GM23338 (cell line): Measurements from ENCODE around the gene PIGV. TPM values are rescaled to one million over a fixed set of nuclear protein-coding genes. Genes with fewer than 3 reads are reported as not detected.

ENCODE experiments used
- ATAC-seq: fragments of 200-7000 bp; cut with Tn5 transposase; 3 replicates; pipeline ENCODE4 v1.9.1; 2020
- DNase-seq: peaks from one replicate; pipeline ENCODE4 v3.0.0-alpha.2; 2015; ENCODE audit warnings: low spot score
- H2AFZ ChIP-seq: fragments of 200-600 bp; sonication (generic); 2 replicates; pipeline ENCODE4 v1.8.0; 2016; ENCODE audit warnings: antibody characterized with exemption, mild to moderate bottlenecking, moderate library complexity
- H3F3A ChIP-seq: fragments of 200-600 bp; sonication (generic); replicated peaks from 2 replicates; pipeline ENCODE4 v1.8.0; 2017; ENCODE audit warnings: antibody characterized with exemption, mixed run types, low read depth
- H3K27ac ChIP-seq: fragments of 200-600 bp; sonication (generic); 2 replicates; pipeline ENCODE4 v1.6.1; 2016; ENCODE audit warnings: low read depth
- H3K27me3 ChIP-seq: fragments of 200-600 bp; sonication (generic); 2 replicates; pipeline ENCODE4 v1.8.0; 2016; ENCODE audit warnings: mild to moderate bottlenecking, mixed run types, moderate library complexity; ENCODE audit not compliant: insufficient read depth
- H3K36me3 ChIP-seq: fragments of 200-600 bp; sonication (generic); 2 replicates; pipeline ENCODE4 v1.8.0; 2016; ENCODE audit warnings: mild to moderate bottlenecking; ENCODE audit not compliant: insufficient read depth
- H3K4me1 ChIP-seq: fragments of 200-600 bp; sonication (generic); 2 replicates; pipeline ENCODE4 v1.8.0; 2016; ENCODE audit warnings: mild to moderate bottlenecking, moderate library complexity; ENCODE audit not compliant: insufficient read depth
- H3K4me2 ChIP-seq: fragments of 200-600 bp; sonication (generic); 2 replicates; pipeline ENCODE4 v1.7.1; 2017; ENCODE audit warnings: mixed run types
- H3K4me3 ChIP-seq: fragments of 200-600 bp; sonication (generic); 2 replicates; pipeline ENCODE4 v1.6.1; 2016; ENCODE audit warnings: mixed run types
- H3K79me2 ChIP-seq: fragments of 200-600 bp; sonication (generic); replicated peaks from 2 replicates; pipeline ENCODE4 v1.8.0; 2017; ENCODE audit warnings: mild to moderate bottlenecking; ENCODE audit not compliant: insufficient read depth
- H3K9me2 ChIP-seq: fragments of 200-600 bp; sonication (generic); 2 replicates; pipeline ENCODE4 v1.8.0; 2017; ENCODE audit not compliant: insufficient read depth
- H4K20me1 ChIP-seq: fragments of 200-600 bp; sonication (generic); replicated peaks from 2 replicates; pipeline ENCODE4 v1.8.0; 2017; ENCODE audit warnings: mild to moderate bottlenecking; ENCODE audit not compliant: insufficient read depth
- H3K27ac Mint-ChIP-seq: 2 replicates; pipeline ENCODE4 v1.8.0; 2020; ENCODE audit warnings: inconsistent platforms, mild to moderate bottlenecking, moderate library complexity, mixed read lengths
- H3K27me3 Mint-ChIP-seq: 3 replicates; pipeline ENCODE4 v1.8.0; 2022; ENCODE audit warnings: low read depth, mild to moderate bottlenecking, moderate library complexity, mixed read lengths, inconsistent platforms; ENCODE audit not compliant: insufficient read depth, poor library complexity
- H3K36me3 Mint-ChIP-seq: 3 replicates; pipeline ENCODE4 v1.8.0; 2021; ENCODE audit warnings: low read depth, mild to moderate bottlenecking, inconsistent platforms, moderate library complexity, mixed read lengths
- H3K4me1 Mint-ChIP-seq: 3 replicates; pipeline ENCODE4 v1.8.0; 2020; ENCODE audit warnings: mild to moderate bottlenecking, inconsistent platforms, mixed read lengths
- H3K4me3 Mint-ChIP-seq: 3 replicates; pipeline ENCODE4 v1.8.0; 2021; ENCODE audit warnings: moderate library complexity, mild to moderate bottlenecking, inconsistent platforms, mixed read lengths
- H3K9me3 Mint-ChIP-seq: 3 replicates; pipeline ENCODE4 v1.8.0; 2020; ENCODE audit warnings: moderate library complexity, mild to moderate bottlenecking, inconsistent platforms, mixed read lengths
- CREB1 ChIP-seq: fragments of 250-450 bp; sonication (Bioruptor Pico); IDR thresholded peaks from 2 replicates; pipeline ENCODE4 v1.5.0; 2020; ENCODE audit warnings: low read depth, mild to moderate bottlenecking, moderate library complexity
- EZH2 ChIP-seq: fragments of 200-600 bp; sonication (generic); IDR thresholded peaks from one replicate; pipeline ENCODE4 v1.8.0; 2017; ENCODE audit warnings: antibody characterized with exemption, mild to moderate bottlenecking, low read depth; ENCODE audit not compliant: unreplicated experiment
- EZH2phosphoT487 ChIP-seq: fragments of 200-600 bp; sonication (generic); IDR thresholded peaks from one replicate; pipeline ENCODE4 v1.8.1; 2018; ENCODE audit warnings: antibody characterized with exemption; ENCODE audit not compliant: unreplicated experiment
- JUNB ChIP-seq: IDR thresholded peaks from one replicate; pipeline ENCODE4 v1.6.1; 2016; ENCODE audit warnings: antibody characterized with exemption; ENCODE audit not compliant: unreplicated experiment
- NANOG ChIP-seq: IDR thresholded peaks from 2 replicates; pipeline ENCODE4 v1.6.1; 2016; ENCODE audit warnings: antibody characterized with exemption, borderline replicate concordance
- POLR2AphosphoS5 ChIP-seq: IDR thresholded peaks from 2 replicates; pipeline ENCODE4 v1.6.1; 2016; ENCODE audit warnings: antibody characterized with exemption, low read depth
- STAT1 ChIP-seq: IDR thresholded peaks from one replicate; pipeline ENCODE4 v1.6.1; 2016; ENCODE audit warnings: antibody characterized with exemption; ENCODE audit not compliant: unreplicated experiment
- ZNF114 ChIP-seq: fragments of 250-450 bp; sonication (Bioruptor Pico); IDR thresholded peaks from 2 replicates; pipeline ENCODE4 v1.5.0; 2020; ENCODE audit warnings: mild to moderate bottlenecking, moderate library complexity
- ZNF331 ChIP-seq: fragments of 250-450 bp; sonication (Bioruptor Pico); IDR thresholded peaks from 2 replicates; pipeline ENCODE4 v1.5.0; 2020; ENCODE audit warnings: low read depth, mild to moderate bottlenecking, moderate library complexity
- polyA plus RNA-seq: library from polyadenylated mRNA; unstranded; fragments of >200 nt; fragmentation: Nextera tagmentation; extraction: Ambion mirVana; gene quantifications from 2 replicates; pipeline ENCODE4 v1.2.1, GENCODE V29; 2016
- total RNA-seq: library from RNA; depleted of rRNA; stranded (reverse); fragments of >200 nt; shearing (Covaris generic); gene quantifications from 2 replicates; pipeline ENCODE4 v1.2.3, GENCODE V29; 2014
- TF ChIP-seq, protein P1 (sequence below): IDR thresholded peaks from 2 replicates; pipeline ENCODE4 v1.6.1; 2016; ENCODE audit warnings: antibody characterized with exemption
- TF ChIP-seq, protein P2 (sequence below): IDR thresholded peaks from one replicate; pipeline ENCODE4 v1.6.1; 2018; ENCODE audit warnings: antibody characterized with exemption; ENCODE audit not compliant: unreplicated experiment
- TF ChIP-seq, protein P3 (sequence below), 2 experiments: fragments of 200-600 bp in 1 of 2; sonication (generic) in 1 of 2; conservative IDR thresholded peaks; 2 replicates each; pipeline versions ENCODE4 v1.5.1 to v1.6.1; 2016 to 2017; ENCODE audit warnings: antibody characterized with exemption in 2 of 2, low read depth in 2 of 2, mild to moderate bottlenecking in 2 of 2, moderate library complexity in 1 of 2
- TF ChIP-seq, protein P4 (sequence below): fragments of 250-450 bp; sonication (Bioruptor Pico); IDR thresholded peaks from 2 replicates; pipeline ENCODE4 v1.5.0; 2020; ENCODE audit warnings: mild to moderate bottlenecking, moderate library complexity

Gene PIGV
- total and polyA plus RNA-seq, 2 experiments from 2014 or later, result 4.5 to 12.6 TPM

DNA sequence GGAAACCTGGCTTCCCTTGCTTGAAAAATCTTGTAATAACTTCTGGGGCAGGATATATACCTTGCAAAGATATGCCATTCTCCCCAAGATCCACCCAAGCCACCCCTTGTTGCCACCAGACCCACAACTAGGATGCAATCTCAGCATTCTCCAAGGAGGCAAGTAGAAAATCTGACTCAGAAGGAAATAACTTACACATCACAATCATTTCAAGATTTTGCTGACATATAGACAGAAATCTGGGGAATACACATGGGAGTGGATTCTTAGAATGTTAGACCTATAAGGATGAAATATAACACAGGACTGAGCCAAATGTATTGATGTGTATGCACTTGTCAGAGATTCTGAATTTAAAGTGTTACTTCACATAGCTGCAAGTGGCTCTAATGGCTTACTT lies 24.0 kb downstream of the PIGV start:
- H3K36me3 ChIP-seq, result no peaks in the 10 kb centered on the region
- no peaks in the 10 kb centered on the region for H3K4me1 ChIP-seq

More for the DNA sequence above, 24.0 kb downstream of the PIGV start:
- no peaks in the 10 kb centered on the region for H3K79me2 ChIP-seq
- Mint-ChIP-seq H3K4me3 (no peak overlapping the region), H3K4me1 (no peaks in the 10 kb centered on the region), H3K27me3 (peaks cover 3% of the 10 kb centered on the region), H3K36me3 (peaks cover 4% of the 10 kb centered on the region; the same call in 2 of the 3 replicates), H3K27ac (no peak overlapping the region), H3K9me3 (peaks cover 15% of the 10 kb centered on the region)
- no peaks in the 10 kb centered on the region for H3K27me3 ChIP-seq
- no peaks in the 10 kb centered on the region for H3F3A ChIP-seq
- no peaks in the 10 kb centered on the region for H4K20me1 ChIP-seq
- H3K4me2 ChIP-seq, result no peak overlapping the region
- no peaks in the 10 kb centered on the region for H3K9me2 ChIP-seq
- ATAC-seq (no peak), DNase-seq (no peak)
- H3K4me3 ChIP-seq, result no peak overlapping the region
- H2AFZ ChIP-seq, result no peak overlapping the region
- TF ChIP-seq EZH2phosphoT487 (no peak), ZNF114 (CRISPR knock-in tag) (no peak), POLR2AphosphoS5 (no peak), STAT1 (no peak), EZH2 (no peak), CREB1 (CRISPR knock-in tag) (no peak), JUNB (no peak), NANOG (no peak), ZNF331 (no peak)
- TF ChIP-seq, protein P1, sequence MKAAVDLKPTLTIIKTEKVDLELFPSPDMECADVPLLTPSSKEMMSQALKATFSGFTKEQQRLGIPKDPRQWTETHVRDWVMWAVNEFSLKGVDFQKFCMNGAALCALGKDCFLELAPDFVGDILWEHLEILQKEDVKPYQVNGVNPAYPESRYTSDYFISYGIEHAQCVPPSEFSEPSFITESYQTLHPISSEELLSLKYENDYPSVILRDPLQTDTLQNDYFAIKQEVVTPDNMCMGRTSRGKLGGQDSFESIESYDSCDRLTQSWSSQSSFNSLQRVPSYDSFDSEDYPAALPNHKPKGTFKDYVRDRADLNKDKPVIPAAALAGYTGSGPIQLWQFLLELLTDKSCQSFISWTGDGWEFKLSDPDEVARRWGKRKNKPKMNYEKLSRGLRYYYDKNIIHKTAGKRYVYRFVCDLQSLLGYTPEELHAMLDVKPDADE, result no peak
- TF ChIP-seq, protein P2, sequence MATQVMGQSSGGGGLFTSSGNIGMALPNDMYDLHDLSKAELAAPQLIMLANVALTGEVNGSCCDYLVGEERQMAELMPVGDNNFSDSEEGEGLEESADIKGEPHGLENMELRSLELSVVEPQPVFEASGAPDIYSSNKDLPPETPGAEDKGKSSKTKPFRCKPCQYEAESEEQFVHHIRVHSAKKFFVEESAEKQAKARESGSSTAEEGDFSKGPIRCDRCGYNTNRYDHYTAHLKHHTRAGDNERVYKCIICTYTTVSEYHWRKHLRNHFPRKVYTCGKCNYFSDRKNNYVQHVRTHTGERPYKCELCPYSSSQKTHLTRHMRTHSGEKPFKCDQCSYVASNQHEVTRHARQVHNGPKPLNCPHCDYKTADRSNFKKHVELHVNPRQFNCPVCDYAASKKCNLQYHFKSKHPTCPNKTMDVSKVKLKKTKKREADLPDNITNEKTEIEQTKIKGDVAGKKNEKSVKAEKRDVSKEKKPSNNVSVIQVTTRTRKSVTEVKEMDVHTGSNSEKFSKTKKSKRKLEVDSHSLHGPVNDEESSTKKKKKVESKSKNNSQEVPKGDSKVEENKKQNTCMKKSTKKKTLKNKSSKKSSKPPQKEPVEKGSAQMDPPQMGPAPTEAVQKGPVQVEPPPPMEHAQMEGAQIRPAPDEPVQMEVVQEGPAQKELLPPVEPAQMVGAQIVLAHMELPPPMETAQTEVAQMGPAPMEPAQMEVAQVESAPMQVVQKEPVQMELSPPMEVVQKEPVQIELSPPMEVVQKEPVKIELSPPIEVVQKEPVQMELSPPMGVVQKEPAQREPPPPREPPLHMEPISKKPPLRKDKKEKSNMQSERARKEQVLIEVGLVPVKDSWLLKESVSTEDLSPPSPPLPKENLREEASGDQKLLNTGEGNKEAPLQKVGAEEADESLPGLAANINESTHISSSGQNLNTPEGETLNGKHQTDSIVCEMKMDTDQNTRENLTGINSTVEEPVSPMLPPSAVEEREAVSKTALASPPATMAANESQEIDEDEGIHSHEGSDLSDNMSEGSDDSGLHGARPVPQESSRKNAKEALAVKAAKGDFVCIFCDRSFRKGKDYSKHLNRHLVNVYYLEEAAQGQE, result no peak
- TF ChIP-seq, protein P3, sequence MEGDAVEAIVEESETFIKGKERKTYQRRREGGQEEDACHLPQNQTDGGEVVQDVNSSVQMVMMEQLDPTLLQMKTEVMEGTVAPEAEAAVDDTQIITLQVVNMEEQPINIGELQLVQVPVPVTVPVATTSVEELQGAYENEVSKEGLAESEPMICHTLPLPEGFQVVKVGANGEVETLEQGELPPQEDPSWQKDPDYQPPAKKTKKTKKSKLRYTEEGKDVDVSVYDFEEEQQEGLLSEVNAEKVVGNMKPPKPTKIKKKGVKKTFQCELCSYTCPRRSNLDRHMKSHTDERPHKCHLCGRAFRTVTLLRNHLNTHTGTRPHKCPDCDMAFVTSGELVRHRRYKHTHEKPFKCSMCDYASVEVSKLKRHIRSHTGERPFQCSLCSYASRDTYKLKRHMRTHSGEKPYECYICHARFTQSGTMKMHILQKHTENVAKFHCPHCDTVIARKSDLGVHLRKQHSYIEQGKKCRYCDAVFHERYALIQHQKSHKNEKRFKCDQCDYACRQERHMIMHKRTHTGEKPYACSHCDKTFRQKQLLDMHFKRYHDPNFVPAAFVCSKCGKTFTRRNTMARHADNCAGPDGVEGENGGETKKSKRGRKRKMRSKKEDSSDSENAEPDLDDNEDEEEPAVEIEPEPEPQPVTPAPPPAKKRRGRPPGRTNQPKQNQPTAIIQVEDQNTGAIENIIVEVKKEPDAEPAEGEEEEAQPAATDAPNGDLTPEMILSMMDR (conservative IDR thresholded peaks at IDR 0.05; ENCODE audit: low read depth in 2 of 2), result no peak
- TF ChIP-seq, protein P4, sequence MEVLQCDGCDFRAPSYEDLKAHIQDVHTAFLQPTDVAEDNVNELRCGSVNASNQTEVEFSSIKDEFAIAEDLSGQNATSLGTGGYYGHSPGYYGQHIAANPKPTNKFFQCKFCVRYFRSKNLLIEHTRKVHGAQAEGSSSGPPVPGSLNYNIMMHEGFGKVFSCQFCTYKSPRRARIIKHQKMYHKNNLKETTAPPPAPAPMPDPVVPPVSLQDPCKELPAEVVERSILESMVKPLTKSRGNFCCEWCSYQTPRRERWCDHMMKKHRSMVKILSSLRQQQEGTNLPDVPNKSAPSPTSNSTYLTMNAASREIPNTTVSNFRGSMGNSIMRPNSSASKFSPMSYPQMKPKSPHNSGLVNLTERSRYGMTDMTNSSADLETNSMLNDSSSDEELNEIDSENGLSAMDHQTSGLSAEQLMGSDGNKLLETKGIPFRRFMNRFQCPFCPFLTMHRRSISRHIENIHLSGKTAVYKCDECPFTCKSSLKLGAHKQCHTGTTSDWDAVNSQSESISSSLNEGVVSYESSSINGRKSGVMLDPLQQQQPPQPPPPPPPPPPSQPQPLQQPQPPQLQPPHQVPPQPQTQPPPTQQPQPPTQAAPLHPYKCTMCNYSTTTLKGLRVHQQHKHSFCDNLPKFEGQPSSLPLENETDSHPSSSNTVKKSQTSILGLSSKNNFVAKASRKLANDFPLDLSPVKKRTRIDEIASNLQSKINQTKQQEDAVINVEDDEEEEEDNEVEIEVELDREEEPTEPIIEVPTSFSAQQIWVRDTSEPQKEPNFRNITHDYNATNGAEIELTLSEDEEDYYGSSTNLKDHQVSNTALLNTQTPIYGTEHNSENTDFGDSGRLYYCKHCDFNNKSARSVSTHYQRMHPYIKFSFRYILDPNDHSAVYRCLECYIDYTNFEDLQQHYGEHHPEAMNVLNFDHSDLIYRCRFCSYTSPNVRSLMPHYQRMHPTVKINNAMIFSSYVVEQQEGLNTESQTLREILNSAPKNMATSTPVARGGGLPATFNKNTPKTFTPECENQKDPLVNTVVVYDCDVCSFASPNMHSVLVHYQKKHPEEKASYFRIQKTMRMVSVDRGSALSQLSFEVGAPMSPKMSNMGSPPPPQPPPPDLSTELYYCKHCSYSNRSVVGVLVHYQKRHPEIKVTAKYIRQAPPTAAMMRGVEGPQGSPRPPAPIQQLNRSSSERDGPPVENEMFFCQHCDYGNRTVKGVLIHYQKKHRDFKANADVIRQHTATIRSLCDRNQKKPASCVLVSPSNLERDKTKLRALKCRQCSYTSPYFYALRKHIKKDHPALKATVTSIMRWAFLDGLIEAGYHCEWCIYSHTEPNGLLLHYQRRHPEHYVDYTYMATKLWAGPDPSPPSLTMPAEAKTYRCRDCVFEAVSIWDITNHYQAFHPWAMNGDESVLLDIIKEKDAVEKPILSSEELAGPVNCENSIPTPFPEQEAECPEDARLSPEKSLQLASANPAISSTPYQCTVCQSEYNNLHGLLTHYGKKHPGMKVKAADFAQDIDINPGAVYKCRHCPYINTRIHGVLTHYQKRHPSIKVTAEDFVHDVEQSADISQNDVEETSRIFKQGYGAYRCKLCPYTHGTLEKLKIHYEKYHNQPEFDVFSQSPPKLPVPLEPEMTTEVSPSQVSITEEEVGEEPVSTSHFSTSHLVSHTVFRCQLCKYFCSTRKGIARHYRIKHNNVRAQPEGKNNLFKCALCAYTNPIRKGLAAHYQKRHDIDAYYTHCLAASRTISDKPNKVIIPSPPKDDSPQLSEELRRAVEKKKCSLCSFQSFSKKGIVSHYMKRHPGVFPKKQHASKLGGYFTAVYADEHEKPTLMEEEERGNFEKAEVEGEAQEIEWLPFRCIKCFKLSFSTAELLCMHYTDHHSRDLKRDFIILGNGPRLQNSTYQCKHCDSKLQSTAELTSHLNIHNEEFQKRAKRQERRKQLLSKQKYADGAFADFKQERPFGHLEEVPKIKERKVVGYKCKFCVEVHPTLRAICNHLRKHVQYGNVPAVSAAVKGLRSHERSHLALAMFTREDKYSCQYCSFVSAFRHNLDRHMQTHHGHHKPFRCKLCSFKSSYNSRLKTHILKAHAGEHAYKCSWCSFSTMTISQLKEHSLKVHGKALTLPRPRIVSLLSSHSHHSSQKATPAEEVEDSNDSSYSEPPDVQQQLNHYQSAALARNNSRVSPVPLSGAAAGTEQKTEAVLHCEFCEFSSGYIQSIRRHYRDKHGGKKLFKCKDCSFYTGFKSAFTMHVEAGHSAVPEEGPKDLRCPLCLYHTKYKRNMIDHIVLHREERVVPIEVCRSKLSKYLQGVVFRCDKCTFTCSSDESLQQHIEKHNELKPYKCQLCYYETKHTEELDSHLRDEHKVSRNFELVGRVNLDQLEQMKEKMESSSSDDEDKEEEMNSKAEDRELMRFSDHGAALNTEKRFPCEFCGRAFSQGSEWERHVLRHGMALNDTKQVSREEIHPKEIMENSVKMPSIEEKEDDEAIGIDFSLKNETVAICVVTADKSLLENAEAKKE (CRISPR knock-in tag), result no peak
- H3K27ac ChIP-seq, result no peak overlapping the region
